Right lobe of liver (tissue), 6 donors: ENCODE results near the gene LYPD3. TPM values are rescaled to one million over a fixed set of nuclear protein-coding genes. Genes with fewer than 3 reads are reported as not detected.
"Not testable (repeated sequence)": the region's sequence is repeated elsewhere in the genome, so short reads cannot be mapped to it uniquely, and the experiment has no call there.

Experiments used
- ATAC-seq, 4 donors: fragments of 200-7000 bp; cut with Tn5 transposase; one replicate each; pipeline ENCODE4 v1.9.1; 2020; ENCODE audit warnings: mild to moderate bottlenecking in 4 of 4, moderate library complexity in 4 of 4
- DNase-seq, 3 donors: peaks; one replicate each; pipeline ENCODE4 v3.0.0-alpha.2; 2020
- H3K27ac ChIP-seq, 3 donors: fragments of 200-600 bp; one replicate each; pipeline ENCODE4 v1.8.0; 2022
- H3K27me3 ChIP-seq, 2 donors: fragments of 200-600 bp; one replicate each; pipeline ENCODE4 v1.8.0; 2022
- H3K36me3 ChIP-seq, 4 donors: fragments of 200-600 bp; sonication (generic) in 1 of 4; one replicate each; pipeline versions ENCODE4 v1.5.1 to v1.8.0; 2017 to 2022; ENCODE audit warnings: control low read depth in 1 of 4
- H3K4me1 ChIP-seq, 4 donors: fragments of 200-600 bp; sonication (generic) in 1 of 4; one replicate each; pipeline versions ENCODE4 v1.5.1 to v1.8.0; 2017 to 2022; ENCODE audit warnings: control low read depth in 1 of 4
- H3K4me3 ChIP-seq, 3 donors: fragments of 200-600 bp; one replicate each; pipeline ENCODE4 v1.8.0; 2022
- H3K9me3 ChIP-seq, 4 donors: fragments of 200-600 bp; sonication (generic) in 1 of 4; one replicate each; pipeline versions ENCODE4 v1.5.1 to v1.8.0; 2017 to 2022; ENCODE audit warnings: control low read depth in 1 of 4
- POLR2A ChIP-seq: fragments of 450-650 bp; IDR thresholded peaks from one replicate; pipeline ENCODE4 v1.6.1; 2017; ENCODE audit warnings: antibody characterized with exemption, mild to moderate bottlenecking
- WGBS: methylation state at CpG from one replicate; pipeline ENCODE4 v1.1.6; 2018; ENCODE audit warnings: low coverage, low lambda C conversion rate; ENCODE audit not compliant: insufficient coverage; ENCODE audit errors: missing lambda C conversion rate; 5-methylcytosine and 5-hydroxymethylcytosine counted together
- intact Hi-C, 2 donors: fragments of 100-400 bp; cut with DNase I; formaldehyde crosslinking; loops; one replicate each; pipeline versions ENCODE4 v1.11.2 to v1.14.1; 2022
- total RNA-seq, 6 experiments: library from RNA; depleted of rRNA in 2 of 6; stranded (reverse); fragments of >200 nt in 2 of 6; fragmentation: NEBNext Ultra II Directional in 3 of 6; extraction: Animal tissue kit (Norgen Biotek cat#: 25700) in 3 of 6; gene quantifications; one replicate each; pipeline versions ENCODE4 v1.1.0 to v1.2.4, GENCODE V29; 2016 to 2023
- TF ChIP-seq, protein P1 (sequence below), 4 donors: fragments of 200-600 bp in 3 of 4; fragments of 450-650 bp in 1 of 4; IDR thresholded peaks; one replicate each; pipeline versions ENCODE4 v1.5.1 to v1.8.0; 2016 to 2022; ENCODE audit warnings: antibody characterized with exemption in 4 of 4, mild to moderate bottlenecking in 2 of 4
- donor health status: DM: no; HTN: yes; CAD: no.
- donor health status: DM: no; HTN: no; CAD: no.
- donor health status: DM: no; HTN: no; CAD: no.
- donor health status: DM: no; HTN: yes; CAD: no.
- donor health status: DM: no; HTN: yes; CAD: no.

The LYPD3 gene
- total RNA-seq, 6 experiments from 2014 or later = 0.20 to 0.28 (median 0.25) TPM; not detected in 2

DNA sequence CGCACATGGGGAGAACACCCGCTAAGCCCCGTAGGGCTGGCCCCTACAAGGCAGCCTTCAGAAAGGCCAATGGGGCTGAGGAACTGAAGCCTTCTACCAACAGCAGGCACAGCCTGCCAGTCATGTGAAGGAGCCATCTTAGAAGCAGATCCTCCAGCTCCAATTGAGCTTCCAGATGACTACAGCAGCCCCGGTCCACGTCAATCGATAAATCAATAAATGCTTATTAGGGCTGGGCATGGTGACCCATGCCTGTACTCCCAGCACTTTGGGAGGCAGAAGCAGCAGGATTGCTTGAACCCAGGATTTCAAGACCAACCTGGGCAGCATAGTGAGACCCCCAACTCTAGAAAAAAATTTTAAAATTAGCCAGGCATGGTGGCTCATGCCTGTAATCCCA is 27.7 kb downstream of the LYPD3 start:
- H3K4me1 ChIP-seq = peaks cover 0 to 4% (median 0%) of the 10 kb centered on the region in 4 donors
- H3K36me3 ChIP-seq = no peaks in the 10 kb centered on the region
- ATAC-seq = no peak
- no peaks in the 10 kb centered on the region for H3K9me3 ChIP-seq
- no peak for TF ChIP-seq POLR2A
- TF ChIP-seq, protein P1, sequence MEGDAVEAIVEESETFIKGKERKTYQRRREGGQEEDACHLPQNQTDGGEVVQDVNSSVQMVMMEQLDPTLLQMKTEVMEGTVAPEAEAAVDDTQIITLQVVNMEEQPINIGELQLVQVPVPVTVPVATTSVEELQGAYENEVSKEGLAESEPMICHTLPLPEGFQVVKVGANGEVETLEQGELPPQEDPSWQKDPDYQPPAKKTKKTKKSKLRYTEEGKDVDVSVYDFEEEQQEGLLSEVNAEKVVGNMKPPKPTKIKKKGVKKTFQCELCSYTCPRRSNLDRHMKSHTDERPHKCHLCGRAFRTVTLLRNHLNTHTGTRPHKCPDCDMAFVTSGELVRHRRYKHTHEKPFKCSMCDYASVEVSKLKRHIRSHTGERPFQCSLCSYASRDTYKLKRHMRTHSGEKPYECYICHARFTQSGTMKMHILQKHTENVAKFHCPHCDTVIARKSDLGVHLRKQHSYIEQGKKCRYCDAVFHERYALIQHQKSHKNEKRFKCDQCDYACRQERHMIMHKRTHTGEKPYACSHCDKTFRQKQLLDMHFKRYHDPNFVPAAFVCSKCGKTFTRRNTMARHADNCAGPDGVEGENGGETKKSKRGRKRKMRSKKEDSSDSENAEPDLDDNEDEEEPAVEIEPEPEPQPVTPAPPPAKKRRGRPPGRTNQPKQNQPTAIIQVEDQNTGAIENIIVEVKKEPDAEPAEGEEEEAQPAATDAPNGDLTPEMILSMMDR (IDR thresholded peaks at IDR 0.05) = no peak
- no peak overlapping the region for H3K27ac ChIP-seq
- 77% methylated on average over 5 of the region's 6 CpGs for WGBS
- DNase-seq = no peak
- intact Hi-C loops = no loop called here
- no peaks in the 10 kb centered on the region for H3K27me3 ChIP-seq
- no peak overlapping the region for H3K4me3 ChIP-seq

DNA sequence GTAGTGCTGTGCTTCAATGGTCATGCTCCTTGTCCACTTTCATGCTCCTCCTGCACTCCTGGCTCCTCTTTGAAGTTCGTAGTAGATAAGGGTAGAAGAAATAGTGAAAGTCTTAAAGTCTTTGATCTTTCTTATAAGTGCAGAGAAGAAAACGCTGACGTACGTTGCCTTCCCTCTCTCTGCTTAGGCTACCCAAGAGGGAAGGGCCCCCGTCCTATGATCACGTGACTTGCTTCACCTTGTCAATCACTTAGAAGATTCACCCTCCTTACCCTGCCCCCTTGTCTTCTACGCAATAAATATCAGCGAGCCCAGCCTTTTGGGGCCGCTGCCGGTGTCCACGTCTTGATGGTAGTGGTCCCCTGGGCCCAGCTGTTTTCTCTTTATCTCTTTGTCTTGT is 28.1 kb downstream of the LYPD3 start:
- H3K9me3 ChIP-seq, H3K36me3 ChIP-seq, DNase-seq, H3K4me3 ChIP-seq, intact Hi-C loops, H3K27ac ChIP-seq, H3K27me3 ChIP-seq, H3K4me1 ChIP-seq, ATAC-seq: not testable (repeated sequence)
- WGBS = 75% methylated on average over 11 of the region's 11 CpGs

DNA sequence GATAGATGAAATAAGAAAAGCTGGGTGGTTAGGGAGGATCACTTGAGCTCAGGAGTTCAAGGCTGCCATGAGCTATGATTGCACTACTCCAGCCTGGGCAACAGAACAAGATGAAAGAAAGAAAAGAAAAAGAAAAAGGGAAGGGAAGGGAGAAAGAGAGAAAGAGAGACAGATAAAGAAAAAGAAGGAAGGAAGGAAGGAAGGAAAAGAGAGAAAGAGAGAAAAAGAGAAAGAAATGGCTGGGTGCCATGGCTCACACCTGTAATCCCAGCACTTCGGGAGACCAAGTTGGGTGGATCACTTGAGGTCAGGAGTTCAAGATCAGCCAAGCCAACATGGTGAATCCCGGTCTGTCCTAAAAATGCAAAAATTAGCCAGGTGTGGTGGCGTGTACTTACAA is 29.6 kb downstream of the LYPD3 start:
- intact Hi-C loops = no loop called here
- no peak overlapping the region for H3K4me3 ChIP-seq
- DNase-seq (no peak), ATAC-seq (no peak)
- peaks cover 0 to 4% (median 0%) of the 10 kb centered on the region in 4 donors for H3K4me1 ChIP-seq
- TF ChIP-seq POLR2A = no peak
- TF ChIP-seq, protein P1 (IDR thresholded peaks at IDR 0.05) = no peak
- no peaks in the 10 kb centered on the region for H3K36me3 ChIP-seq
- WGBS = 71% methylated on average over 3 of the region's 3 CpGs
- H3K27ac ChIP-seq = no peak overlapping the region
- no peaks in the 10 kb centered on the region for H3K27me3 ChIP-seq
- no peaks in the 10 kb centered on the region for H3K9me3 ChIP-seq

DNA sequence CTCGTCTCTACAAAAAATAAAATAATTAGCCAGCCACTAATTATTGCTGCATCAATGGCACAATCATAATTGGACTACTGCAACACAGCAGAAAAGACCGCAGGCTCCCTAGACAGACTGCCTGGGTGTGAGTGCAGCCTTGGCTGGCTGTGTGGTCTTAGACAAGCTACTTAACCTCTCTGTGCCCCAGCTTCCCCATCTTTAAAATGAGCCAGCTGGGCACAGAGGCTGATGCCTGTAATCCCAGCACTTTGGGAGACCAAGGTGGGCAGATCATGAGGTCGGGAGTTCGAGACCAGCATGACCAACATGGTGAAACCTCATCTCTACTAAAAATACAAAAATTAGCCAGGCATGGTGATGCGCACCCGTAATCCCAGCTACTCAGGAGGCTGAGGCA is 31.7 kb downstream of the LYPD3 start:
- no peak for TF ChIP-seq POLR2A
- TF ChIP-seq, protein P1 (IDR thresholded peaks at IDR 0.05) = no peak
- no peak for DNase-seq
- Histone ChIP-seq H3K4me3 (no peak overlapping the region), H3K9me3 (no peaks in the 10 kb centered on the region), H3K27me3 (no peaks in the 10 kb centered on the region), H3K36me3 (no peaks in the 10 kb centered on the region), H3K4me1 (peaks cover 0 to 1% (median 0%) of the 10 kb centered on the region in 4 donors), H3K27ac (no peak overlapping the region)
- 65% methylated on average over 4 of the region's 6 CpGs for WGBS
- no peak for ATAC-seq
- intact Hi-C loops = no loop called here

DNA sequence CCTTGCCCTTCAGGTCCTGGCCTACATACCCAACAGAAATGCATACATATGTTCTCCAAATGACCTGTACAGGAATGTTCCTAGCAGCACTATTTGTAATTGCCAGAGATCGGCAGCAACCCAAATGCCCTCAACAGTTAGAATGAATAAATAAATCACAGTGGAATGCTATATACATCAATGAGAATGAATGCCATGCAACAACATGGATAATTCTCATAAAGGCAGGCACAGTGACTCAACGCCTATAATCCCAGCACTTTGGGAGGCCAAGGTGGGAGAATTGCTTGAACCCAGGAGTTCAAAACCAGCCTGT is 32.1 kb downstream of the LYPD3 start:
- H3K4me3 ChIP-seq = no peak overlapping the region
- H3K36me3 ChIP-seq = no peaks in the 10 kb centered on the region
- H3K4me1 ChIP-seq = no peaks in the 10 kb centered on the region
- no peaks in the 10 kb centered on the region for H3K27me3 ChIP-seq
- no peak for TF ChIP-seq POLR2A
- TF ChIP-seq, protein P1 (IDR thresholded peaks at IDR 0.05) = no peak
- no peak overlapping the region for H3K27ac ChIP-seq
- ATAC-seq = no peak
- 100% methylated on average over 2 of the region's 2 CpGs for WGBS
- no peak for DNase-seq
- no peaks in the 10 kb centered on the region for H3K9me3 ChIP-seq
- intact Hi-C loops = no loop called here
